HEK293 (cell line): Measurements from ENCODE around the gene CASD1.

Experiments
- KLF1 ChIP-seq: fragments of 450-650 bp; formaldehyde crosslinking; IDR thresholded peaks from 2 replicates; pipeline ENCODE4 v1.5.1; 2016; ENCODE audit warnings: missing biosample characterization, missing genetic modification characterization
- KLF10 ChIP-seq: fragments of 450-650 bp; IDR thresholded peaks from 2 replicates; pipeline ENCODE4 v1.5.1; 2018; ENCODE audit warnings: missing biosample characterization, mild to moderate bottlenecking, missing genetic modification characterization
- SP2 ChIP-seq: fragments of 450-650 bp; formaldehyde crosslinking; IDR thresholded peaks from 2 replicates; pipeline ENCODE4 v1.5.1; 2016; ENCODE audit warnings: missing biosample characterization, missing genetic modification characterization
- TCF7L2 ChIP-seq: IDR thresholded peaks from 2 replicates; pipeline ENCODE4 v1.6.1; 2011; ENCODE audit warnings: low read depth, mild to moderate bottlenecking, inconsistent platforms, low read length, moderate library complexity, borderline replicate concordance
- TRIM28 ChIP-seq: IDR thresholded peaks from 2 replicates; pipeline ENCODE4 v1.6.1; 2011; ENCODE audit warnings: low read length, control low read depth, borderline replicate concordance
- ZFP3 ChIP-seq: fragments of 450-650 bp; formaldehyde crosslinking; IDR thresholded peaks from 2 replicates; pipeline ENCODE4 v1.5.1; 2016; ENCODE audit warnings: low read depth, missing biosample characterization, missing genetic modification characterization
- ZNF140 ChIP-seq: fragments of 450-650 bp; formaldehyde crosslinking; IDR thresholded peaks from 2 replicates; pipeline ENCODE4 v1.5.1; 2016; ENCODE audit warnings: missing biosample characterization, missing genetic modification characterization
- ZNF544 ChIP-seq: fragments of 450-650 bp; formaldehyde crosslinking; IDR thresholded peaks from 2 replicates; pipeline ENCODE4 v1.5.0; 2017; ENCODE audit warnings: missing biosample characterization, missing genetic modification characterization
- ZNF558 ChIP-seq: fragments of 450-650 bp; formaldehyde crosslinking; IDR thresholded peaks from 2 replicates; pipeline ENCODE4 v1.5.1; 2016; ENCODE audit warnings: missing biosample characterization, missing genetic modification characterization
- ZNF561 ChIP-seq: fragments of 450-650 bp; IDR thresholded peaks from 2 replicates; pipeline ENCODE4 v1.5.1; 2018; ENCODE audit warnings: missing biosample characterization, missing genetic modification characterization, borderline replicate concordance
- ZNF776 ChIP-seq: fragments of 450-650 bp; formaldehyde crosslinking; IDR thresholded peaks from 2 replicates; pipeline ENCODE4 v1.5.0; 2017; ENCODE audit warnings: missing biosample characterization, missing genetic modification characterization, borderline replicate concordance
- TF ChIP-seq, protein P1 (sequence below): IDR thresholded peaks from 2 replicates; pipeline ENCODE4 v1.6.1; 2011; ENCODE audit warnings: mild to moderate bottlenecking, low read depth, low read length, borderline replicate concordance
- TF ChIP-seq, protein P2 (sequence below): fragments of 450-650 bp; formaldehyde crosslinking; IDR thresholded peaks from 2 replicates; pipeline ENCODE4 v1.5.1; 2016; ENCODE audit warnings: missing biosample characterization, missing genetic modification characterization
- TF ChIP-seq, protein P3 (sequence below): fragments of 450-650 bp; formaldehyde crosslinking; IDR thresholded peaks from 2 replicates; pipeline ENCODE4 v1.5.1; 2016; ENCODE audit warnings: missing biosample characterization, missing genetic modification characterization

DNA sequence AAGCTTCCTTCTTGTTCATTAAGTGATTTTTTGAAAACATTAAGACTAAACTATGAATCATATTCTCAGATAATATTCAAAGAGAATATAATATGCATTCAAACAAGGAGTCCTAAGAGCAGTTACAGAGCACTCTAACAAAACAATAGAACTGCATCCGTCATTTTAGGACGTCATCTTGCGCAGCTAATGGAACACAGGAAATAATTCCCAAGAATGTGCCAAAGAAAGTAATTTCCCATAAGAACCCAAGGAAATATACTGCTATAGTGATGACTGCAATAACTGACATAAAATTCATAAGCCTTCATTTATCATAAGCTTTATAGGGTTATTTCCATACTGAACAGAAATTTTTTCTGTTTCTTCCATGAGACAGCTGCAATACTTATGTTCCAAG, 28.3 kb upstream of the CASD1 start:
- TF ChIP-seq, protein P1, sequence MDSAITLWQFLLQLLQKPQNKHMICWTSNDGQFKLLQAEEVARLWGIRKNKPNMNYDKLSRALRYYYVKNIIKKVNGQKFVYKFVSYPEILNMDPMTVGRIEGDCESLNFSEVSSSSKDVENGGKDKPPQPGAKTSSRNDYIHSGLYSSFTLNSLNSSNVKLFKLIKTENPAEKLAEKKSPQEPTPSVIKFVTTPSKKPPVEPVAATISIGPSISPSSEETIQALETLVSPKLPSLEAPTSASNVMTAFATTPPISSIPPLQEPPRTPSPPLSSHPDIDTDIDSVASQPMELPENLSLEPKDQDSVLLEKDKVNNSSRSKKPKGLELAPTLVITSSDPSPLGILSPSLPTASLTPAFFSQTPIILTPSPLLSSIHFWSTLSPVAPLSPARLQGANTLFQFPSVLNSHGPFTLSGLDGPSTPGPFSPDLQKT, result no peak
- TF ChIP-seq TCF7L2, result no peak
- TF ChIP-seq ZNF558 (tag by site-specific recombination), result no peak
- TF ChIP-seq, protein P2, sequence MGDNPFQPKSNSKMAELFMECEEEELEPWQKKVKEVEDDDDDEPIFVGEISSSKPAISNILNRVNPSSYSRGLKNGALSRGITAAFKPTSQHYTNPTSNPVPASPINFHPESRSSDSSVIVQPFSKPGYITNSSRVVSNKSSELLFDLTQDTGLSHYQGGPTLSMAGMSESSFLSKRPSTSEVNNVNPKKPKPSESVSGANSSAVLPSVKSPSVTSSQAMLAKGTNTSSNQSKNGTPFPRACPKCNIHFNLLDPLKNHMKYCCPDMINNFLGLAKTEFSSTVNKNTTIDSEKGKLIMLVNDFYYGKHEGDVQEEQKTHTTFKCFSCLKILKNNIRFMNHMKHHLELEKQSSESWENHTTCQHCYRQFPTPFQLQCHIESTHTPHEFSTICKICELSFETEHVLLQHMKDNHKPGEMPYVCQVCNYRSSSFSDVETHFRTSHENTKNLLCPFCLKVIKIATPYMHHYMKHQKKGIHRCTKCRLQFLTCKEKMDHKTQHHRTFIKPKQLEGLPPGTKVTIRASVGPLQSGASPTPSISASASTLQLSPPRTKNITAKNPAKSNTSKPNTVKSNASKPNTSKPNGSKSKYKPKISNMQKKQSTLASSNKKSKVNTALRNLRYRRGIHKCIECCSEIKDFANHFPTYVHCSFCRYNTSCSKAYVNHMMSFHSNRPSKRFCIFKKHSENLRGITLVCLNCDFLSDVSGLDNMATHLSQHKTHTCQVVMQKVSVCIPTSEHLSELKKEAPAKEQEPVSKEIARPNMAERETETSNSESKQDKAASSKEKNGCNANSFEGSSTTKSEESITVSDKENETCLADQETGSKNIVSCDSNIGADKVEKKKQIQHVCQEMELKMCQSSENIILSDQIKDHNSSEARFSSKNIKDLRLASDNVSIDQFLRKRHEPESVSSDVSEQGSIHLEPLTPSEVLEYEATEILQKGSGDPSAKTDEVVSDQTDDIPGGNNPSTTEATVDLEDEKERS, result no peak
- TF ChIP-seq SP2, result no peak
- TF ChIP-seq, protein P3, sequence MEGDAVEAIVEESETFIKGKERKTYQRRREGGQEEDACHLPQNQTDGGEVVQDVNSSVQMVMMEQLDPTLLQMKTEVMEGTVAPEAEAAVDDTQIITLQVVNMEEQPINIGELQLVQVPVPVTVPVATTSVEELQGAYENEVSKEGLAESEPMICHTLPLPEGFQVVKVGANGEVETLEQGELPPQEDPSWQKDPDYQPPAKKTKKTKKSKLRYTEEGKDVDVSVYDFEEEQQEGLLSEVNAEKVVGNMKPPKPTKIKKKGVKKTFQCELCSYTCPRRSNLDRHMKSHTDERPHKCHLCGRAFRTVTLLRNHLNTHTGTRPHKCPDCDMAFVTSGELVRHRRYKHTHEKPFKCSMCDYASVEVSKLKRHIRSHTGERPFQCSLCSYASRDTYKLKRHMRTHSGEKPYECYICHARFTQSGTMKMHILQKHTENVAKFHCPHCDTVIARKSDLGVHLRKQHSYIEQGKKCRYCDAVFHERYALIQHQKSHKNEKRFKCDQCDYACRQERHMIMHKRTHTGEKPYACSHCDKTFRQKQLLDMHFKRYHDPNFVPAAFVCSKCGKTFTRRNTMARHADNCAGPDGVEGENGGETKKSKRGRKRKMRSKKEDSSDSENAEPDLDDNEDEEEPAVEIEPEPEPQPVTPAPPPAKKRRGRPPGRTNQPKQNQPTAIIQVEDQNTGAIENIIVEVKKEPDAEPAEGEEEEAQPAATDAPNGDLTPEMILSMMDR (tag by site-specific recombination), result no peak
- no peak for TF ChIP-seq ZNF140 (tag by site-specific recombination)
- TF ChIP-seq ZNF776, result no peak
- TF ChIP-seq ZNF544 (tag by site-specific recombination), result no peak
- no peak for TF ChIP-seq ZNF561 (tag by site-specific recombination)
- no peak for TF ChIP-seq KLF1
- TF ChIP-seq ZFP3 (tag by site-specific recombination), result no peak
- TF ChIP-seq KLF10 (tag by site-specific recombination), result no peak
- TF ChIP-seq TRIM28, result no peak
